Germinal center (tissue), 1 donor: ENCODE measurements around the gene VSTM4.

ENCODE experiments used
- DNase-seq: peaks from one replicate; pipeline ENCODE4 v3.0.0; 2012; ENCODE audit warnings: mixed read lengths, low spot score

VSTM4 gene

DNA sequence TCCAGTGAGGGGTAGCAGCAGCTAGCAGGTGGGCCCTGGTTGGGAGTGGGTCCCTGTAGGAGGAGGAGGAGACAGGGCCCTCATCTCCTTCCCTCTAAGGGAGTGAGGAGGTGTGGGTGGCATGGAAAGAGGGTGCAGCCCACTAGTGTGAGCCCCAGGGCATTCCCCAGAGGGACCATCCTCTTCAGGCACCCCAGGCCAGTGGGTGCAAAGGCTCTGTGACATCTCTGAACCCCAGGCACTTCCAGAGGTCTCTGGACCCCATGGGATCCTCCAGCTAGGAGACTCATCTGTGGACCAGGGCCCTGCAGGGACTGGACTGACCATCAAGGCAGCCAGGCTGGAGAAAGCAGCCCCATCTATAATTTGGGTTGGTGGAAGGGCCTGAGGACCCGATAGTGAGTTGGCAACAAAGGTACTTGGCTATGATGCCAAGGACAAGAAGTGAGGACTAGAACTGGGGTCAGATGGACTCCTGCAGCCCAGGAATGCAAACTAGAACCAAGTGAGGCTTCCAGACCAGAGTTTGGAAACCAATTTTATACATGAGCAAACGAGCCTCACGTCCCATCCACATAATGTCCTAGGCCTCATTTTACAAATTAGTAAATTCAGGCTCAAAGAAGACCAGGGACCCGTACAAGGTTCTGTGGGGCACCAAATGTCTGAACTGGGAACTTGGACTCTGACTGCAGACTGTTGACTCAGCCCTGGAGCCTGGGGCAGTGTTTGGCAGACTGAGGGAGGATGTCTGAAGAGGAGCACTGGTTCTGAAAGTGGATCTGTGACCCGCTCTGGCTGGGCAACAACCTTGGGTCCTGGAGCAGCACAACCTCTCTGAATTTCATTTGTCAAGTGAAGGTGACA, 1.4 kb upstream of the VSTM4 start:
- no peak for DNase-seq

- no peak for DNase-seq
Observed at GRCh38 chr10:49115796-49116508, 630 bp upstream of the VSTM4 start.

DNA sequence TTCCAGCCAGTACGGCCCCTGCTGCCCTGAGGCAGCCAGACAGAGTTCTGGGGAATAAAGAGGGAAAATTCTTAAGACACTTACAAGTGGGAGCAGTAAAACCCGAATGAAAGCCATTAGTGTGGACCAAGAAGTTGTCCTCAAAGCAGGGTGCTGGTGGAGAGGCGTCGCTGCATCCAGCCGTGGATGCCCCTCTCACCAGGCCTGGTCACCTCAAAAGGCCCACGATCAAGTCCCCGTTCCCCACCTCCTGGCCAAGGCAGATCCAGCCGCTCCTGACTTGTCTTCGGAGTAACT, 656 bp downstream of the VSTM4 start:
- no peak for DNase-seq

DNA sequence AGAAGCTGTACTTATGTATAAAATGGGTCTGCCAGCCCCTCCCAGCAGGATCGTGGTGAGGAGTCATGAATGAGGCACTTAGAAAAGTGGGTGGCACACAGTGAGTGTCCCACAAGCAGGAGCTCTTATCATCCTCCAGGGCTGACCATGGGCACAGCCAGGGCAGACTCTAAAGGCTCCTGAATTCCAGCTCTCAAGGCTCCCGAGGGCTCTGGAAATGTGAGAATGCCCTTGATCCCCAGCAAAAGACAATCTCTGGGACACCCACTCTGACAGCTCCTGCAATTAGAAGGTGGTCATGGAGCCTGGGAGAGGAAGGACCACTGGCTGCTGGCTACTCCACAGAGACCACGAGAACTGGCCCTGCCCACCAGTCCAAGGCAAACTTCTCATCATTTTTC, 1.6 kb downstream of the VSTM4 start:
- no peak for DNase-seq

- no peak for DNase-seq
Observed at GRCh38 chr10:49112851-49113250, 2.5 kb downstream of the VSTM4 start.

DNA sequence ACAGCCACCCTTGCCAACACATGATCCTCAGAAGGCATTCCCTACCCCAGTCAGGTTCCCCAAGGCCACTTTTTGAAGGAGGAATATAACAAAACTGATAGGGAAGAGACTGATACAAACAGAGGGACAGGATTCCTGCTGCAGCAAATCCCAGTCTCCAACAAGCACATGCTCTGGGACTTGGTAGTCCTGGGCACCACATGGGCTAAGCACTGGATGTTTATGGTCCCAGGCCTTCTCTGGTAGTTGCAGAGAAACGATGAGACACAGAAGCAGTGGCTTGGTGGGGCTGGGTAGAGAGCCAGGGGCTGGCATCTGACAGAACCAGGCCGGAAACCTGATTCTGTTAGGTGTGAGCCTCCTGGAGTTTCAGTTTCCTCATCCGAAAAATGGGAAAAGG, 3.2 kb downstream of the VSTM4 start:
- no peak for DNase-seq

DNA sequence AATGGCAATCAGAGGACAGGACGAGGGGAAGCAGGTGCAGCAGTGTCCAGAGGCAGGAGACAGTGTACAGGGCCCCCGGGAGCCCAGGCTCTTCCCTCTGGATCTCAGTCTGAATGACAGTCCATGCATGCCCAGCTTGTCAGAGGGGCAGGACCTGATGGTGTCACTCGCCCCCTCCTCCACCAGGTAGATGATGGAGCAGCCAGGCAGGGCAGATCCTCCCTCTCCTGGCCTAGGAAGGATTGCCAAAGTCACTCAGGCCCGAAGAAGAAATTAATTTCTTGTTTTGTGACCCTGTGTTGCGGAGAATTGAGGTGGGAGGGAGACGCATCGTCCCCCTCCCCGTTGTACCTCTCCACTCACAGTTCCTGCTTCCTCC, 4.0 kb downstream of the VSTM4 start:
- no peak for DNase-seq

- DNase-seq, result no peak
Observed at GRCh38 chr10:49110684-49111319, 4.5 kb downstream of the VSTM4 start.

- no peak for DNase-seq
Observed at GRCh38 chr10:49109669-49110340, 5.5 kb downstream of the VSTM4 start.

GRCh38 chr10:49108656-49109055, 6.7 kb downstream of the VSTM4 start:
- no peak for DNase-seq

- DNase-seq, result no peak
Observed at GRCh38 chr10:49107887-49108267, 7.4 kb downstream of the VSTM4 start.

GRCh38 chr10:49107111-49107886, 8.0 kb downstream of the VSTM4 start:
- no peak for DNase-seq

DNA sequence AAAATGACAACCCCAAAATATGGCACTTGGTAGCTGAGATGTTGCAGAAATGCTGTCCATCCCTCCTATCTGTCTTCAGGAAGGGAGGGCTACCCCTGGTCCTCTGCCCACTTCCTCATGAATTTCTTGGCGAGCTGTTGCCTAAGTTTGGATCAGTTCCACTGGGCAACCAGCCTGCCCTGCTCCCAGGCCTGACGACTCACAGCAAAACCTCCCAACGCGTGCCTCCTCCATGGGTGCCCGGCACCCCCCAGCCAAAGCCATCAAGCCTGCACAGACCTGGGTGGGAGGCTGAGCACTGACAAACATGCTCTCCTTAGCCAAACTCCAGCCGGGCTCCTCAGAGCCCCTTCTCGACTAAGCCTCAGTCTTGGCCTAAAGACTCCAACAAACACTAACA, 8.9 kb downstream of the VSTM4 start:
- DNase-seq, result no peak

- no peak for DNase-seq
Observed at GRCh38 chr10:49105076-49105475, 10.2 kb downstream of the VSTM4 start.

DNA sequence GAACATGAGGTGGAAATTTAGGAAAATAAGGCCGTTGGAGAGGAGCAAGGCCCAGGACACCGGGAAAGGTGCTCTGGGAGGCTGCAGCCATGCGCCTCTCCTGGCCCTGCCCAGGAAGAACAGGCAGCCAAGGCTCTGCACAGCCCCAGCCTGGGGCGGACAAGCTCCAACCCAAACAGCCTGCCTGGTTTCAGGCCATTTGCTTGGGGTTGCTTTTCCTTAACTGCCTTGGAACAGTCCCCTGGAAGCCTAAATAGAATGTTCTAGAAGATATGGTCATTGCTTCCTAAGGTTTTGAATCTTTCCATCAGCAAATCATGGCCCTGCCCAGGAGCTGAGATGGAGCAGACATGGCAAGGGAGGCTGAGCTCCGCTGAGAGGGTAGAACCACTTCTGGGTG, 11.0 kb downstream of the VSTM4 start:
- no peak for DNase-seq

DNA sequence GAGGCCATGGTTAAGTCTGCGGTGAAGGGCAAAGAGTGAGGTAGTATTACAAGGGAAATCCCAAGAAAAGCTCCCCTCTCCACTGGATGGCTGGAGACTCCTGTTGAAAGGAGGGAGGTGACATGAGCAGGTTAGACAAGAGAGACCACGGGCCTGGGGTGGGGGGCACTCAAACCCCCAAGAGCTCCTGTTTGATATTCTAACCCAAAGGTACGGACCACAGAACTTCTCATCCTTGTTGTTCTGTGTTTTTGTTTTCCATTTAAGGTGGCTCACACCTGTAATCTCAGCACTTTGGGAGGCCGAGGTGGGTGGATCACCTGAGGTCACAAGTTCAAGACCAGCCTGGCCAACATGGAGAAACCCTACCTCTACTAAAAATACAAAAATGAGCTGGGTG, 11.6 kb downstream of the VSTM4 start:
- no peak for DNase-seq

DNA sequence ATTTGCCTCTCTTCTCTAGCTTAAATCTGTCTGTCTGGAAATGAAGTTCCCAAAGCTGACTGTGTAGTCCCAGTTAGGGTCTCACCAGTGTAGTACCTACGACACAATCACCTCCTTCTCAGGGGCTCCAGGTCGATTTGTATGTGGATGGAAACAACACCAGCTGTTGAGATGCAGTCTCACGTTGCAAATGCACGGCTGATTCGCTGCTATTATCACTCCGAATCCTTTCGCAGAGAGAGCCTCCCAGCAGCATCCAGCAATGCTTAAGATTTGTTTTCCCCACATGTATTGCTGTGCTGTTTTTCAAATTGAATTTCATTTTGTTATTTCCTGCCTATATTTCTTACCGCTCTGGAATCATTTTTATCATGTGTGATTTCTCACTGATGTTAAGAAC, 16.3 kb downstream of the VSTM4 start:
- no peak for DNase-seq

DNA sequence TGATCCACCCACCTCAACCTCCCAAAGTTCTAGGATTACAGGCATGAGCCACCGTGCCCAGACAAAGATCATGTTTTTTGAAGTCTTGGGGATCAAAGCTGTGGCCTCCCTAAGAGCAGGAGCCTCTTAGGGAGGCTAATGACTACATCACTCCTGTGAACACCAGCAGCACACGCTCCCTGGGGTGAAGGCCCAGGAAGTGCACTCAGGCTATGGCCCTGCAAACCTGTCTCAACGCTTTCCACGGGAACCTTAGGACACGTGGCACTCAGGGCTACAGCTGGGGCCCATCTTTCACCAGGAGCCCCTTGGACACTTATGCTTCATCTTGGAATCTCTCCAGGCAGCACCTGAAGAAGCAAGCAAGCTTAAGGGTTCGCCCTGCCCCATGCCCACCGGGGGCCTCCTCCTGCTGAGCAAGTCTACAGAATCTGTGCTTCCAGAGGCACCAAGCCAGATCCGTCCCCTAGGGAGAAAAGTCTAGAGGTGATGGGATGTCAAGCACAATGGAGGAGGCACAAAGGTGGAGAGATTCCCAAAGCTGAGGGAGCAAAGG, 18.4 kb downstream of the VSTM4 start:
- no peak for DNase-seq

DNA sequence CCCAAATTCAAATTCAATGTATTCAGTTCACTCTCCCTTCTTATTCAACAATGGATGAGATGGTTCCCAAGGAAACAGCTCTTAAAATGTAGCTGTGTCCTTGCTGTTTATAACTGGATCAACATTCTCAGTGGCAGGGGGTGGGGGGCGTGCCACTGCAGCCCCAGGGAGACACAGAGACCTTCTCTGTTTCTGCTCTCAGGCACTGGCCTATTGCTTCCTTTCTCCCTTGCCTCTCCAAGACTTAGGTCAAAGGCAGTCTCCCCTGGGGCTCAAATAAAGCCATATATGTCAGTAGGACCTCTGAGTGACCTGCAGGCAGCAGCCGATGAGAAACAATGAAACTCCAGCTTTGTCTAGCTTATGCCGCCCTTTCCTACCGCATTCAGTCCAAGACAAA, 20.7 kb downstream of the VSTM4 start:
- no peak for DNase-seq

DNA sequence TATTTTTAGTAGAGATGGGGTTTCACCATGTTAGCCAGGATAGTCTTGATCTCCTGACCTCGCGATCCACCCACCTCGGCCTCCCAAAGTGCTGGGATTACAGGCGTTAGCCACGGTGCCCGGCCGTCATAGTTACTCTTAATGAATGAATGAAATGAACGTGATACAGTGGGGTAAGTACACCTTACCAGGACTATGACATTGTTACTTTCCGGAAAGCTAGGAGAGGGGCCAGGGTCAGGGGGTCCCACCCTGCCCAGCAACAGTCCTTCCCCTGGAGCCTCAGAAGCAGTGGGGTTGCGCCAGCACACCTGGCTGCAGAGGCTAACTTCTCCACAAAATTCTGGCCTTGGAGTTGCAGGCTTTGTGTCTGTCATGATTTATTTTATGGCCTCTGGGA, 21.4 kb downstream of the VSTM4 start:
- DNase-seq, result no peak

DNA sequence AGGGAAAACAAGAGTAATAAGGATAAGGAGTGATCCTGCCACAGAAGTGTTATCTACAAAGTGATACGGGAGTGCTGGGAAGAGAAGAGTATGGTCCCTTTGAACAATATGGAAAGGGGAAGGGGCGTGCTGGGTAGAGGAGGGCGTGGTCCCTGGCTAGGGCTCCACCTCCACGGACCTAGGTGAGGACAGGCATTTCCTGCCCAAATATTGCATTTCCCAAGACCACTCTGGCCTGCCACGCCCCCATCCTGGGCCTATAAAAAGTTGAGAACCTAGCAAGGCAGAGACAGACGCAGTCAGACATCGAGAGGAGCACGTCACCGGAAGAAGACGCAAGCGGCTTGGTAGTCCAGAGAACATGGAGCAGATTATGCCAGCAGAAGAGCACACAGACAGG, 22.8 kb downstream of the VSTM4 start:
- DNase-seq, result no peak
